ENCODE results near the gene DAPK1.
A peak's percentile ranks its signal among the peaks of the same experiment; 100 is the strongest.

DAPK1 gene

GRCh38 chr9:87594662-87595061 is 97.0 kb downstream of the DAPK1 start:
- Histone ChIP-seq H2BK5ac (ENCODE audit: low read depth, low read length, poor library complexity) (no peak overlapping the region), H3K4me3 (ENCODE audit: low read depth, low read length) (no peak overlapping the region), H3K36me3 (ENCODE audit: control insufficient read depth in 1 of 2, insufficient read depth in 2 of 2, low read length in 2 of 2) (no peaks in the 10 kb centered on the region)

DNA sequence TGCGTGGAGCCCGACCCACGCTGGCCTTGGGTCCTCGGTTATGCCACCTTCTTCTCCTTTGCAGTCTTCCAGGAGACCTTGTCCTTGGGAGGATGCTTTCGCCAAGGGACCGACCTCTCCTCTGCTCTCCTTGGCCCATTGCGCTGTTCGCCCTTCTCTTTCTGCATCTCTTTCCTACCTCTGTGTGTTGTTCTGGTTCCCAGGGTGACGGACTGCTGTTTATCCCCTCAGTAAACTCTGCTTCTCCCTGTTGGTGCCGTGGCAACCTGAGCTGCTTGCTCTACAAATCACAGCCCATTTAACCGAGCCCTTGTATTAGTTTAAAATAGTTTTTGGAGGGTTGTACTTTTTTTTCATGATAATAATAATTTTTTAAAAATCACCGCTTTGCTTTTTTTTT is 97.9 kb downstream of the DAPK1 start:
- peaks cover 7 to 15% of the 10 kb centered on the region in 2 experiments for H3K4me1 ChIP-seq (ENCODE audit: control insufficient read depth in 1 of 2, insufficient read depth in 2 of 2, low read length in 2 of 2)
- no peak overlapping the region for H3K14ac ChIP-seq (ENCODE audit: low read length)
- no peaks in the 10 kb centered on the region for H3K79me2 ChIP-seq (ENCODE audit: control insufficient read depth, insufficient read depth, low read length, poor library complexity)
- no peak overlapping the region for H2AK5ac ChIP-seq (ENCODE audit: low read length)
- no peak overlapping the region for H3K18ac ChIP-seq (ENCODE audit: low read length)
- no peak overlapping the region for H3K23ac ChIP-seq (ENCODE audit: low read length)
- no peak overlapping the region for H2AFZ ChIP-seq (ENCODE audit: insufficient read depth, low read length, poor library complexity)
- H4K12ac ChIP-seq (ENCODE audit: low read depth, low read length), result no peak overlapping the region
- no peak overlapping the region for H4K91ac ChIP-seq (ENCODE audit: low read depth, low read length)
- no peak overlapping the region for H3K4me2 ChIP-seq (ENCODE audit: low read length)
- H2BK120ac ChIP-seq (ENCODE audit: insufficient read depth, low read length, poor library complexity), result no peak overlapping the region
- H2BK5ac ChIP-seq (ENCODE audit: low read depth, low read length, poor library complexity), result no peak overlapping the region
- no peak overlapping the region for H3K4ac ChIP-seq (ENCODE audit: low read depth, low read length)
- H3K36me3 ChIP-seq (ENCODE audit: control insufficient read depth in 1 of 2, insufficient read depth in 2 of 2, low read length in 2 of 2), result no peaks in the 10 kb centered on the region
- H3K9ac ChIP-seq (ENCODE audit: low read length), result no peak overlapping the region
- H3K79me1 ChIP-seq (ENCODE audit: low read length), result peaks cover 3% of the 10 kb centered on the region
- no peaks in the 10 kb centered on the region for H3K27me3 ChIP-seq (ENCODE audit: insufficient read depth, low read length)
- no peak overlapping the region for H4K8ac ChIP-seq (ENCODE audit: low read depth, low read length)
- peak; percentile 48 to 55 for DNase-seq
- no peaks in the 10 kb centered on the region for H3K9me3 ChIP-seq (ENCODE audit: insufficient read depth, low read depth, low read length)
- H2BK12ac ChIP-seq (ENCODE audit: low read length), result no peak overlapping the region
- no CpG with 5 or more reads among the region's 12 CpGs for WGBS (ENCODE audit: extremely low coverage, insufficient coverage, insufficient read length)
- no peak overlapping the region for H3K27ac ChIP-seq (ENCODE audit: low read depth, low read length)
- H3K4me3 ChIP-seq (ENCODE audit: low read depth, low read length), result no peak overlapping the region

More at GRCh38 chr9:87594662-87595061, 97.0 kb downstream of the DAPK1 start:
- Histone ChIP-seq H3K23ac (ENCODE audit: low read length) (no peak overlapping the region), H3K9me3 (ENCODE audit: insufficient read depth, low read depth, low read length) (no peaks in the 10 kb centered on the region), H3K4me2 (ENCODE audit: low read length) (no peak overlapping the region), H2BK120ac (ENCODE audit: insufficient read depth, low read length, poor library complexity) (no peak overlapping the region), H3K4me1 (ENCODE audit: control insufficient read depth in 1 of 2, insufficient read depth in 2 of 2, low read length in 2 of 2) (peaks cover 7 to 10% of the 10 kb centered on the region in 2 experiments), H3K79me2 (ENCODE audit: control insufficient read depth, insufficient read depth, low read length, poor library complexity) (no peaks in the 10 kb centered on the region), H4K8ac (ENCODE audit: low read depth, low read length) (no peak overlapping the region), H3K14ac (ENCODE audit: low read length) (no peak overlapping the region), H3K27ac (ENCODE audit: low read depth, low read length) (no peak overlapping the region), H2AK5ac (ENCODE audit: low read length) (no peak overlapping the region), H3K4ac (ENCODE audit: low read depth, low read length) (no peak overlapping the region), H2BK12ac (ENCODE audit: low read length) (no peak overlapping the region), H2AFZ (ENCODE audit: insufficient read depth, low read length, poor library complexity) (no peak overlapping the region), H3K79me1 (ENCODE audit: low read length) (peaks cover 2% of the 10 kb centered on the region), H3K18ac (ENCODE audit: low read length) (no peak overlapping the region), H4K91ac (ENCODE audit: low read depth, low read length) (no peak overlapping the region), H4K12ac (ENCODE audit: low read depth, low read length) (no peak overlapping the region), H3K27me3 (ENCODE audit: insufficient read depth, low read length) (no peaks in the 10 kb centered on the region), H3K9ac (ENCODE audit: low read length) (no peak overlapping the region)
- peak in 1 of 2 donors; percentile 20 for DNase-seq

GRCh38 chr9:87596862-87597261 is 99.2 kb downstream of the DAPK1 start:
- Histone ChIP-seq H3K27ac (ENCODE audit: low read depth, low read length) (no peak overlapping the region), H4K91ac (ENCODE audit: low read depth, low read length) (no peak overlapping the region), H4K12ac (ENCODE audit: low read depth, low read length) (no peak overlapping the region), H3K79me2 (ENCODE audit: control insufficient read depth, insufficient read depth, low read length, poor library complexity) (peaks cover 2% of the 10 kb centered on the region), H4K8ac (ENCODE audit: low read depth, low read length) (no peak overlapping the region), H3K4me1 (ENCODE audit: control insufficient read depth in 1 of 2, insufficient read depth in 2 of 2, low read length in 2 of 2) (peaks cover 7 to 21% of the 10 kb centered on the region in 2 experiments), H3K14ac (ENCODE audit: low read length) (no peak overlapping the region), H3K36me3 (ENCODE audit: control insufficient read depth in 1 of 2, insufficient read depth in 2 of 2, low read length in 2 of 2) (no peaks in the 10 kb centered on the region), H3K9ac (ENCODE audit: low read length) (no peak overlapping the region), H2AK5ac (ENCODE audit: low read length) (no peak overlapping the region), H3K79me1 (ENCODE audit: low read length) (peaks cover 5% of the 10 kb centered on the region), H3K18ac (ENCODE audit: low read length) (peak overlapping the region; percentile 51), H2BK5ac (ENCODE audit: low read depth, low read length, poor library complexity) (no peak overlapping the region), H2BK12ac (ENCODE audit: low read length) (no peak overlapping the region), H3K9me3 (ENCODE audit: insufficient read depth, low read depth, low read length) (no peaks in the 10 kb centered on the region), H2AFZ (ENCODE audit: insufficient read depth, low read length, poor library complexity) (no peak overlapping the region), H3K23ac (ENCODE audit: low read length) (no peak overlapping the region), H3K4me2 (ENCODE audit: low read length) (no peak overlapping the region), H3K4ac (ENCODE audit: low read depth, low read length) (no peak overlapping the region), H2BK120ac (ENCODE audit: insufficient read depth, low read length, poor library complexity) (no peak overlapping the region), H3K27me3 (ENCODE audit: insufficient read depth, low read length) (no peaks in the 10 kb centered on the region), H3K4me3 (ENCODE audit: low read depth, low read length) (no peak overlapping the region)
- peak in 1 of 2 donors; percentile 36 for DNase-seq
- no CpG with 5 or more reads among the region's 7 CpGs for WGBS (ENCODE audit: extremely low coverage, insufficient coverage, insufficient read length)

DNA sequence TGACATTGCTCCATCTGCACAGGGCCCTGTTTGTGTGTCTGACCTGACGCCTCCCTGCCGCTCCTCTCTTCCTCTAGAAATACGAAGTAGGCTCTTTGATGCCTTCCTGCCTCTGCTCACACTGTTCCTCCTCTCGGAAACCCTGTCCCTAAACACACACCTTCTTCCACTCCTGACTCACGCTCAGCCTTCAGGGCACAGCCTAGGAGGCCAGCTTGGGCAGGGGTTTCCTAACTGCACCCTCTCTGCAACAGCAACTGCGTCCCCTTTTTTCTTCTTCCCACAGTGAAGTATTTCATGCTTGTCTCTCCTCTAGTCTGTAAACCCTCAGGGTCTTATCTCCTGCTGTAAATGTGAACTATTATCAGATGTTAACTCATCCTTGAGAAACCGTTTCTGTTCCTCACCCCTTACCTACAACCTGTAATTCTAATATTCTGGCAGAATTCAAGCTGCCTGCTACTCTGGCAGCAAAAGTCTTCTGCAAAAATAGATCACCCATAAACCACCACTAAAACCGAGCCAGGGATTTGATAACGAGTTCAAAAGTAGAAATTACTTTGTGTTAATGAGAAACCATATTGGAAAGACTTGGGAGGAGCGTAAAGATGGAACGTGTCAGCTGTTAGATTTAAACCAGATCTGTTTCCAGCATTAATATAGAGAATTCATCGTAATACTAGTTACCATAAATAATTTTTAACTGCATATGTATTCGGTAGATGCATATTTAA is 100.2 kb downstream of the DAPK1 start:
- H4K91ac ChIP-seq (ENCODE audit: low read depth, low read length), result no peak overlapping the region
- H3K4ac ChIP-seq (ENCODE audit: low read depth, low read length), result no peak overlapping the region
- no peak overlapping the region for H3K27ac ChIP-seq (ENCODE audit: low read depth, low read length)
- no peak overlapping the region for H3K4me3 ChIP-seq (ENCODE audit: low read depth, low read length)
- H3K14ac ChIP-seq (ENCODE audit: low read length), result no peak overlapping the region
- H2BK120ac ChIP-seq (ENCODE audit: insufficient read depth, low read length, poor library complexity), result no peak overlapping the region
- peaks cover 2% of the 10 kb centered on the region for H3K79me2 ChIP-seq (ENCODE audit: control insufficient read depth, insufficient read depth, low read length, poor library complexity)
- no peak overlapping the region for H2BK5ac ChIP-seq (ENCODE audit: low read depth, low read length, poor library complexity)
- no peak overlapping the region for H3K18ac ChIP-seq (ENCODE audit: low read length)
- H2AK5ac ChIP-seq (ENCODE audit: low read length), result no peak overlapping the region
- H4K12ac ChIP-seq (ENCODE audit: low read depth, low read length), result no peak overlapping the region
- H2BK12ac ChIP-seq (ENCODE audit: low read length), result no peak overlapping the region
- peaks cover 5% of the 10 kb centered on the region for H3K79me1 ChIP-seq (ENCODE audit: low read length)
- no peaks in the 10 kb centered on the region for H3K9me3 ChIP-seq (ENCODE audit: insufficient read depth, low read depth, low read length)
- peak in 1 of 2 donors; percentile 51 for DNase-seq
- H2AFZ ChIP-seq (ENCODE audit: insufficient read depth, low read length, poor library complexity), result no peak overlapping the region
- H3K9ac ChIP-seq (ENCODE audit: low read length), result no peak overlapping the region
- H3K4me1 ChIP-seq (ENCODE audit: control insufficient read depth in 1 of 2, insufficient read depth in 2 of 2, low read length in 2 of 2), result peaks cover 7 to 21% of the 10 kb centered on the region in 2 experiments
- no peaks in the 10 kb centered on the region for H3K27me3 ChIP-seq (ENCODE audit: insufficient read depth, low read length)
- no peak overlapping the region for H4K8ac ChIP-seq (ENCODE audit: low read depth, low read length)
- H3K36me3 ChIP-seq (ENCODE audit: control insufficient read depth in 1 of 2, insufficient read depth in 2 of 2, low read length in 2 of 2), result no peaks in the 10 kb centered on the region
- no peak overlapping the region for H3K4me2 ChIP-seq (ENCODE audit: low read length)
- no CpG with 5 or more reads among the region's 13 CpGs for WGBS (ENCODE audit: extremely low coverage, insufficient coverage, insufficient read length)
- no peak overlapping the region for H3K23ac ChIP-seq (ENCODE audit: low read length)

All from trophoblast cell (in vitro differentiated cells and primary cell).